ENCODE results near the gene OASL. TPM values are rescaled to one million over a fixed set of nuclear protein-coding genes. Genes with fewer than 3 reads are reported as not detected.
A peak's percentile ranks its signal among the peaks of the same experiment; 100 is the strongest.

The OASL gene
- total RNA-seq, 3 donors from 2014 or later (not counting 1 experiment from before 2014, with no cell fraction given), result 7.5 to 48.0 (median 35.2) TPM

GRCh38 chr12:121043067-121043466, 4.0 kb upstream of the OASL start:
- Mint-ChIP-seq H3K36me3 (no peaks in the 10 kb centered on the region), H3K27ac (peak overlapping the region in 1 of 2 donors; percentile 15), H3K4me3 (no peak overlapping the region), H3K27me3 (ENCODE audit: low read depth in 2 of 2) (peaks cover 11 to 18% of the 10 kb centered on the region in 2 donors), H3K9me3 (no peaks in the 10 kb centered on the region), H3K4me1 (peaks cover 14 to 19% of the 10 kb centered on the region in 2 donors)
- Histone ChIP-seq H3K4me3 (ENCODE audit: low read length) (no peak overlapping the region), H3K27me3 (ENCODE audit: control insufficient read depth, insufficient read depth, low read length) (no peaks in the 10 kb centered on the region), H3K36me3 (ENCODE audit: control insufficient read depth, insufficient read depth, low read length) (no peaks in the 10 kb centered on the region), H3K4me1 (ENCODE audit: control insufficient read depth, insufficient read depth, low read length) (peaks cover 16% of the 10 kb centered on the region), H3K9me3 (ENCODE audit: control insufficient read depth, insufficient read depth, low read length) (no peaks in the 10 kb centered on the region), H3K27ac (ENCODE audit: low read length) (no peak overlapping the region)
- intact Hi-C loops (cut with micrococcal nuclease), result no loop called here
- no peak for ATAC-seq
- no peak for TF ChIP-seq CTCF (IDR thresholded peaks at IDR 0.05)
- no peak for DNase-seq
- WGBS (ENCODE audit: insufficient coverage), result 90% methylated on average over 4 of the region's 4 CpGs

DNA sequence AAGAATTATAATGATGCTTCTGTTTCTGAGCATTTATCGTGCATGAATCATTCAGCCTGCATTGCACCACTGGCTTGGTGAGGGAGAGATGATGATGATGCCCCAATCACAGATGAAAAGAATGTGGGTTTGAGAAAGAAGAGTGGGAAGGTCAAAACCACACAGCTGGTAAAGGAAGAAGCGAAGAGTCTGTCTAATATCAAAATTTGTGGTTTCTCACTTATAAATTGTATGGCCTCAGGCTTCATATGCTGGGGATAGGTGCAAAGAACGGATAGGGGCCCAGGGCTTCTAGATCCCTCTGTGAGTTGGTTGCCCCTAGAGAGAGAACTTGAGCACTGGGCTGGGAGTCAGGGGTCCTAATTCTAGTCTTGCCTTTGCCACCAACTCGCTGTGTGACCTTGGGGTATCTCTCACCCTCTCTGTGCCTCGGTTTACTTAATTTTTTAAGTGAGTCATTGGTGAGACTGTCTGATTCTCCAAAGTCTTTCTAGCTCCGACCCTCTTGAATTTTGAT, 2.2 kb downstream of the OASL start:
- Mint-ChIP-seq H3K27ac (peak overlapping the region; percentile 76 to 82), H3K36me3 (no peaks in the 10 kb centered on the region), H3K4me3 (peak overlapping the region; percentile 77), H3K4me1 (peaks cover 57 to 63% of the 10 kb centered on the region in 2 donors), H3K27me3 (ENCODE audit: low read depth in 2 of 2) (peaks cover 0 to under 1% of the 10 kb centered on the region in 2 donors), H3K9me3 (no peaks in the 10 kb centered on the region)
- intact Hi-C loops (cut with micrococcal nuclease), result no loop called here
- Histone ChIP-seq H3K27me3 (ENCODE audit: control insufficient read depth, insufficient read depth, low read length) (no peaks in the 10 kb centered on the region), H3K9me3 (ENCODE audit: control insufficient read depth, insufficient read depth, low read length) (no peaks in the 10 kb centered on the region), H3K4me1 (ENCODE audit: control insufficient read depth, insufficient read depth, low read length) (peaks cover 72% of the 10 kb centered on the region), H3K36me3 (ENCODE audit: control insufficient read depth, insufficient read depth, low read length) (no peaks in the 10 kb centered on the region), H3K4me3 (ENCODE audit: low read length) (no peak overlapping the region), H3K27ac (ENCODE audit: low read length) (peak overlapping the region; percentile 44)
- no peak for TF ChIP-seq CTCF (IDR thresholded peaks at IDR 0.05)
- peak; percentile 16 to 33 (median 24) for ATAC-seq
- WGBS (ENCODE audit: insufficient coverage), result 40% methylated on average over 6 of the region's 6 CpGs
- DNase-seq, result peak; percentile 28 to 74

DNA sequence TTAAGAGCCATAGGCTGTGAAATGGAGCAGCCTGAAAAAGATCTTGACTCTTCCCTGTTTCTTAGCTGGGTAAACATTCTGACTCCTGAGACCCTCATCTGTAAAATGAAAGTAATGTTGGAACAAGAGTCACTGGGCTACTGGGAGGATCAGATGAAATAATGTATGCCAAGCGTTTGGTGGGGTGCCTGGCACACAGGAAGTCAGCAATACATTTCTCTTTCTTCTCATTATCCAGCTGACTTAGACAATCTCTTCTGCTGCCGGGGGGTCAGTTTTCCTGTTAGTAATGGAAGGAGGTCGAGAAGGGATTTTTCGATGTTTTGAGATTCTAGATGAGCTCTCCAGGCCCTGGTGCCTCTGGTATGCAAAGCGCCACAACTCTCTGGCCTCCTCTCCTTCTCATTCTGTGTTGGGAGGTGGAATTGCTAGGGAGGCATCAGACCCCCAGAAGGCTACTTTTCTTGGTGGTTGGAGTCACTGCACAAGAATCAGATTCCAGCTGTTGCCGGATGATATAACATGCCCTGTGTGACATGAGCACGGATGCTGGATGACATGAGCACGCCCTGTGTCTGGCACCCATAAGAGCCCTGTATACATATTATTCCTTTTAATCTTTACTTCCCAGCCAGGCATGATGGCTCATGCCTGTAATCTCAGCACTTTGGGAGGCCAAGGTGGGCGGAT, 4.3 kb downstream of the OASL start:
- intact Hi-C loops (cut with micrococcal nuclease), result loop anchor here (1.0 to 2.0 kb wide), 2 partner anchors 26 to 58 kb away; no protein-coding TSS in a partner anchor
- peak overlapping the region; percentile 78 for H3K4me3 Mint-ChIP-seq
- 99% methylated on average over 5 of the region's 9 CpGs for WGBS (ENCODE audit: insufficient coverage)

More for the DNA sequence above, 4.3 kb downstream of the OASL start:
- peak overlapping the region; percentile 82 for H3K27ac ChIP-seq (ENCODE audit: low read length)
- H3K27ac Mint-ChIP-seq, result peak overlapping the region; percentile 87 to 94
- no peaks in the 10 kb centered on the region for H3K27me3 Mint-ChIP-seq (ENCODE audit: low read depth in 2 of 2)
- no peaks in the 10 kb centered on the region for H3K9me3 Mint-ChIP-seq
- H3K4me3 ChIP-seq (ENCODE audit: low read length), result no peak overlapping the region
- H3K4me1 ChIP-seq (ENCODE audit: control insufficient read depth, insufficient read depth, low read length), result peaks cover 70% of the 10 kb centered on the region
- ATAC-seq, result no peak
- H3K36me3 Mint-ChIP-seq, result no peaks in the 10 kb centered on the region
- DNase-seq, result peak in 1 of 2 donors; percentile 45
- peaks cover 4% of the 10 kb centered on the region for H3K36me3 ChIP-seq (ENCODE audit: control insufficient read depth, insufficient read depth, low read length)
- no peaks in the 10 kb centered on the region for H3K9me3 ChIP-seq (ENCODE audit: control insufficient read depth, insufficient read depth, low read length)
- TF ChIP-seq CTCF (IDR thresholded peaks at IDR 0.05), result no peak
- peaks cover 57 to 61% of the 10 kb centered on the region in 2 donors for H3K4me1 Mint-ChIP-seq
- H3K27me3 ChIP-seq (ENCODE audit: control insufficient read depth, insufficient read depth, low read length), result no peaks in the 10 kb centered on the region

Measured in natural killer cell (primary cell).